ENCODE results near the gene RNF223.
A peak's percentile ranks its signal among the peaks of the same experiment; 100 is the strongest.

The RNF223 gene

GRCh38 chr1:1115136-1115785, 41.2 kb upstream of the RNF223 start:
- H3K4me3 ChIP-seq (ENCODE audit: low read depth, low read length) = peak overlapping the region; percentile 65
- in situ Hi-C loops (cut with HindIII; ENCODE audit: low sequenced_read_pairs) = no loop called here
- no peak for TF ChIP-seq CTCF (IDR thresholded peaks at IDR 0.05; ENCODE audit: low read depth, low read length, missing control alignments)
- DNase-seq (ENCODE audit: low read depth) = no peak

- in situ Hi-C loops (cut with HindIII; ENCODE audit: low sequenced_read_pairs) = no loop called here
- no peak for DNase-seq (ENCODE audit: low read depth)
- TF ChIP-seq CTCF (IDR thresholded peaks at IDR 0.05; ENCODE audit: low read depth, low read length, missing control alignments) = no peak
- H3K4me3 ChIP-seq (ENCODE audit: low read depth, low read length) = no peak overlapping the region
Measured at GRCh38 chr1:1114431-1114830, 40.3 kb upstream of the RNF223 start.

- DNase-seq (ENCODE audit: low read depth) = no peak
- H3K4me3 ChIP-seq (ENCODE audit: low read depth, low read length) = no peak overlapping the region
- no peak for TF ChIP-seq CTCF (IDR thresholded peaks at IDR 0.05; ENCODE audit: low read depth, low read length, missing control alignments)
- in situ Hi-C loops (cut with HindIII; ENCODE audit: low sequenced_read_pairs) = no loop called here
Measured at GRCh38 chr1:1112237-1112985, 38.3 kb upstream of the RNF223 start.

GRCh38 chr1:1111516-1112236, 37.6 kb upstream of the RNF223 start:
- no peak for DNase-seq (ENCODE audit: low read depth)
- no peak for TF ChIP-seq CTCF (IDR thresholded peaks at IDR 0.05; ENCODE audit: low read depth, low read length, missing control alignments)
- H3K4me3 ChIP-seq (ENCODE audit: low read depth, low read length) = no peak overlapping the region
- in situ Hi-C loops (cut with HindIII; ENCODE audit: low sequenced_read_pairs) = no loop called here

GRCh38 chr1:1110561-1110971, 36.5 kb upstream of the RNF223 start:
- H3K4me3 ChIP-seq (ENCODE audit: low read depth, low read length) = no peak overlapping the region
- DNase-seq (ENCODE audit: low read depth) = no peak
- in situ Hi-C loops (cut with HindIII; ENCODE audit: low sequenced_read_pairs) = no loop called here
- TF ChIP-seq CTCF (IDR thresholded peaks at IDR 0.05; ENCODE audit: low read depth, low read length, missing control alignments) = no peak

- no peak for DNase-seq (ENCODE audit: low read depth)
- no peak for TF ChIP-seq CTCF (IDR thresholded peaks at IDR 0.05; ENCODE audit: low read depth, low read length, missing control alignments)
- in situ Hi-C loops (cut with HindIII; ENCODE audit: low sequenced_read_pairs) = no loop called here
- no peak overlapping the region for H3K4me3 ChIP-seq (ENCODE audit: low read depth, low read length)
Measured at GRCh38 chr1:1109743-1110142, 35.6 kb upstream of the RNF223 start.

Measured in astrocyte of the cerebellum (primary cell).